Measurements from ENCODE around the gene GRB2. TPM values are rescaled to one million over a fixed set of nuclear protein-coding genes. Genes with fewer than 3 reads are reported as not detected.
"Not testable (repeated sequence)": the region's sequence is repeated elsewhere in the genome, so short reads cannot be mapped to it uniquely, and the experiment has no call there.

GRB2 gene
- total RNA-seq, 1 donor from 2014 or later = 138 TPM

DNA sequence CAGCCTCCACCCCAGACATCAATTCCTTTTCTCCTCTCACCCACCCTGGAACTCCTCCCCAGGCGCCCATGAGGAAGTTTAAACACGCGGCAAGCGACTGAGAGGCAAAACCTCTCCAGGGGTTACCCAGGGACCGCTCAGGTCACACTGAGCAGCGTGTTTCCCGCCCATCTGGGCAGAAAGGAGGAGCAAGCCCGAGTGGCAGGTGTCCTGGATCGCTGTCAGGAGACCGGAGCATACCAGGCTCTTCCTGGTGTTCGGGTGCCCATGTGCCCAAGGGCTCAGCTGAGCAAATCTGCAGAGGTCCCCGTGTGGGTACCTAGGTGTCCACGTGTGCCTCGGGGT is 116.7 kb downstream of the GRB2 start:
- DNase-seq (ENCODE audit: low read depth) = no peak

DNA sequence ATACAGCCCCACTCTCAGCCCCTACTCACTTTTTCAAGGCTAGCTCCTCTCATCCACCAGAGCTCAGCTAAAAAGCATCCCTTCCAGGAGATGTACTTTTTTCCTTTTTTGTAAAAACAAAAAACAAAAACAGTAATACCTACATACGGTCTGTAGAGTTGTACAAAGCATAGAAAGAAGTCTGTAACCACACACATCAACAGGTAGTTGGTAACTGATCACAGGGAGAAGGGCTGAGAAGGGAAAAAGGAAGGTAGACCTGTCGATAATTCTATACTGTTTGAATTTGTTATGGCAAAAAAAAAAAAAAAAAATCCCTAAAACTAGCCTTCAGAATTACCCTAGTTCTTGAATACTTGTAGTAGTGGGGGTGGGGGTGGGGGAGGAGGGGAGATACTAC is 117.1 kb downstream of the GRB2 start:
- no peak for DNase-seq (ENCODE audit: low read depth)

DNA sequence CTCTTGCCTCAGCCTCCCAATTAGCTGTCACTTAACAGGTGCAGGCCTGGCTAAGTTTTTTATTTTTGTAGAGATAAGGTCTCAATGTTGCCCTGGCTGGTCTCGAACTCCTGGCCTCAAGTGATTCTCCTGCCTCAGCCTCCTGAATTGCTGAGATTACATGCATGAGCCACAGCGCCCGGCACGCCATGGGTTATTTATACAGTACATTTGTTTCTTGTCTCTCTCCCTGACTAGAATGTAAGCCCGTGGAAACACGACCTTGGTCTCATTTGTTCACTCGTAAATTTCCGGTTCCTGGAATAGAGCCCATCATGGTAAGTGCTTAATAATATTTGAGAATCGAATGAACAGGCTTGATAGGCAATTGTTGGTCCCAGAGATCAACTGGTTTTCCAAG is 118.3 kb downstream of the GRB2 start:
- no peak for DNase-seq (ENCODE audit: low read depth)

- no peak for DNase-seq (ENCODE audit: low read depth)
Measured at GRCh38 chr17:75285123-75285522, 120.4 kb downstream of the GRB2 start.

DNA sequence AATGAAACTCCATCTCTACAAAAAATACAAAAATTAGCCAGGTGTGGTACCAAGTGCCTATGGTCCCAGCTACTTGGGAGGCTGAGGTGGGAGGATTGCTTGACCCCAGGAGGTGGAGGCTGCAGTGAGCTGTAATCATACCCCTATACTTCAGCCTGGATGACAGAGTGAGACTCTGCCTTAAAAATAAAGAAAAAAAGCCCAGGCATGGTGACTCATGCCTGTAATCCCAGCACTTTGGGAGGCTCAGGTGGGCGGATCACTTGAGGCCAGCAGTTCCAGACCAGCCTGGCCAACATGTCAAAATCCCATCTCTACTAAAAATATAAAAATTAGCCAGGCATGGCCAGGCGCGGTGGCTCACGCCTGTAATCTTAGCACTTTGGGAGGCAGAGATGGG is 125.3 kb downstream of the GRB2 start:
- not testable (repeated sequence) for DNase-seq (ENCODE audit: low read depth)

DNA sequence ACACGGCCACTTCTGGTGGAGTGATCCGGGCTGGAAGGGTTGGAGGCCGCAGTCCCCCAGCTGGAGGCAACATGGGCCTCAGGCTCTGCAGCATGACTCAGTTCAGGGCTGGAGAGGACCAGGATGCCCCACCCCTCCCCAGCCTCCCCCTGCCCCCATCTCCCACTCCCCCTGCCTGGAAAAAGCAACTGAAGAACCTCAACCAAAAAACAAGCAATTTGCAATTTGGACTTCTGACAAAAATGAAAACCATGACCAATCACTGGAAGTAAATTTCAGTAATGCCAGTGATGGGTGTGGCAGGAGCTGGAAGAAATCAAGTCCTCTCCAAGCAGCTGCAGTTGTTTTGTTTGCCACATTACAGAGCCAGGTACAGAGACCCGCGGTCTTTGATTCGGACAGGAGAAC is 127.8 kb downstream of the GRB2 start:
- DNase-seq (ENCODE audit: low read depth) = peak; percentile 68

DNA sequence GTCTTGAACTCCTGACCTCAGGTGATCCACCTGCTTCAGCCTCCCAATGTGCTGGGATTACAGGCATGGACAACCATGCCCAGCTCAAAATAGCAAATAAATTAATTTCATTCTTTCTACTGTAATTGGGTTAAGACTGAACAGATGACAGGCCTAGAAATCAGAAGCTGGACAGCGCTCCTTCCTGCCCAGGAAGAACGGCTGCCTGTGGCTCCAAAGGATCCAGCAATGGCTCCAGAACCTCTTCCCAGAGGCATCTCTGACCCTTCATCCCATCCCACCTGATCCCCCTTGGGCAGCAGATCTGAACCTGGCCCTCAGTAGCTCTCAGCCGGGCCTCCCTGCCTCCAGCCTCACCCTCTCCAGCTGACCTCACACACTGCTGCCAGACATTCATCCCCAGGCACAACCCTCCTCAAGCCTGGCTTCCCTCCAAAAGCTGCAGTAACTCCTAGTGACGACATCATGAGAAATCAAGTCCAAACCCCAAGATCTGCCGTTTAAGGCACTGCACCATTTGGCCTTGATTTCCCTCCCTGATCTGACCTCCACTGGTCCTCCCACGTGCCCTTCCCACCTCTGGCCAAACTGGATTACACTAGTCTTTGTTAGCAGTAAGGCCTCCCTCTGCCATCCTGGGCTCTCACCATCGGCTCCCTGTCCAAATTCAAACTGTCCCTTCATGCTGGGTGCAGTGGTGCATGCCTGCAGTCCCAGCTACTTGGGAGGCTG is 131.3 kb downstream of the GRB2 start:
- no peak for DNase-seq (ENCODE audit: low read depth)

DNA sequence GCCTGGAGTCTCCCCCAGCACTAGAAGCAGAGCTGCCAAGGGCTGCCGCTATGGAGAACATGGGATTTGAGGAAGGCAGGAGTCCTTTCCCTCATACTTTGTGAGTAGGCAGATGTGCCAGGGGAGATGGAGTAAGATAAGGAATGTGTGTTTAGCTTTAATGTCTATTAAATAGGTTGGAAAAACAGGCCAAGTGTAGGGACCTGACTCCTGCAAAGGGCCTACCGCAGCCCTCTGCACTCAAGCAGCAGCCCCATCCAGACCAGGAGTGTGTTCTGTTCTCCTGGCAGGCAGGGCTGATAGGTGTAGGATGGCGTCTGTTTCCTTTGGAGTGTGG is 132.7 kb downstream of the GRB2 start:
- no peak for DNase-seq (ENCODE audit: low read depth)

GRCh38 chr17:75271955-75272847 is 133.3 kb downstream of the GRB2 start:
- no peak for DNase-seq (ENCODE audit: low read depth)

- DNase-seq (ENCODE audit: low read depth) = peak; percentile 73
Measured at GRCh38 chr17:75271233-75271954, 134.1 kb downstream of the GRB2 start.

GRCh38 chr17:75270966-75271232 is 134.6 kb downstream of the GRB2 start, which contains the start of gene MIF4GD:
Gene MIF4GD (minus strand): TSS chr17:75271231. CDS start chr17:75270195, 1,036 bp downstream.
- no peak for DNase-seq (ENCODE audit: low read depth)

DNA sequence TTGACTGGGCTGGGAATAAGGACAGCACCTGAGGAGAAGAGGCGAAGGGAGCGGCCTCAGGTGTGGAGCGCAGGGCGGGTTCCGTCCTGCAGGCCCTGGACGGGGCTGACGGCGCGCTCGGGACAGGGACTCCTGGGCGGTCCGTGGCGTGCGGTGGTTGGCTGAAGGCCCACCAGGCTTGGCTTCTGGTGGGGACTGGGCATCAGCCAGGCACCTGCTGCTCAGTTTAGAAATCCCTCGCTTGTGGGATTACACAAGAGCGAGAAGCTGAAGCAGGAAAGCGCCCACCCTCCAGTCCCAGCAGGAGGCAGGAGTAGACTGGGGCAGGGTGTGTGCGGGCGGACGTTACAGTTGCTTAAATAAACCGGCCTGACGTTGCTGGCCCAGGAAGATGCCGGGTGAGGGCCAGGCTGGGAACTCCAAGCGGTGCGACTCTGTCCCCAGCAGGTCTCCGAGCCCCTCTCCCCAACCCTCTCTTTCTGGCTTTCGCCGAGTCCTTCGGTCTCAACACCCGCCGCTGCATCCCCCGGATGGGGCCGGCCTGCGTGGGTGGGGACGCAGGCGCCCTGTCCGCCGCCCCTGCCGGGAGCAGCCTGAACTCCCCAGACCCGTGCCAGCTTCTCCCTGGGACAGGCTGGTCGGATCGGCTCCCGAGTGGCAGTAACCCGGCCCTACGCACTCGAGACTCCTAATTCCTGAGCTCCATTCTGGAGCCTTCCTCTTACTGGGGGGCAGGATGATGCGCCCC is 135.1 kb downstream of the GRB2 start:
- DNase-seq (ENCODE audit: low read depth) = peak; percentile 89

DNA sequence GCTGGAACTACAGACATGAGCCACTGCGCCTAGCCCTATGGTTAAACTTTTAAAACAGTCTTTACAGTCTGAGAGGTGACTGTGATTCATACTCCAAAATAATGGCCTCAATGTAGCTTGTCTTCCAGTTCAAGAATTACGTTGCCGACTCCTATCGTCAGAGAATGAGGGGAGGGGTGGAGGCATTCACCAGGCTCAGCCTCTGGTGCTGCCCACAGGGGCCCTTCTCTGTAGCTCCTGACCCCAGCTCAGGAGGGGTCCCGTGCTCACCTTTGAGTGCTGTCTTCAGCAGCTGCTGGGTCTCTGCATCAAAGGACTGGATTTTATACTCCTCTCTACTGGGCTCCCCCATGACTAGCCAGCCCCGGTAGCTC is 135.6 kb downstream of the GRB2 start:
- no peak for DNase-seq (ENCODE audit: low read depth)

Small RNAs within 50 kb of the gene (microRNA-seq; reads per million reads assigned to microRNA genes)
- not detected for gene MIR3678

Other genes with a start within 250 kb of the GRB2 start
- 62.2 and 66.8 TPM in 2 replicates for gene SUMO2, start 222.7 kb downstream of the GRB2 start, total RNA-seq
- gene NUP85, start 200.0 kb downstream of the GRB2 start, total RNA-seq = 20.1 and 26.1 TPM in 2 replicates
- gene GGA3, start 144.1 kb downstream of the GRB2 start, total RNA-seq = 18.9 and 22.2 TPM in 2 replicates
- 57.2 and 65.1 TPM in 2 replicates for gene MRPS7, start 143.8 kb downstream of the GRB2 start, total RNA-seq
- gene MIF4GD, start 134.4 kb downstream of the GRB2 start, total RNA-seq = 8.7 and 9.9 TPM in 2 replicates
- gene SLC25A19, start 116.2 kb downstream of the GRB2 start, total RNA-seq = 3.3 and 7.5 TPM in 2 replicates
- 73.0 and 80.0 TPM in 2 replicates for gene TMEM94, start 51.0 kb upstream of the GRB2 start, total RNA-seq
- 14.4 and 16.9 TPM in 2 replicates for gene CASKIN2, start 109.9 kb upstream of the GRB2 start, total RNA-seq
- 28.2 and 44.4 TPM in 2 replicates for gene TSEN54, start 110.8 kb upstream of the GRB2 start, total RNA-seq
- gene LLGL2, start 120.0 kb upstream of the GRB2 start, total RNA-seq = 0.68 and 0.75 TPM in 2 replicates
- gene MYO15B, start 182.1 kb upstream of the GRB2 start, total RNA-seq = 0.11 and 0.26 TPM in 2 replicates
- gene SMIM5, start 227.8 kb upstream of the GRB2 start, total RNA-seq = 1.8 and 4.4 TPM in 2 replicates

All from myocyte (in vitro differentiated cells).